Muscle layer of colon (tissue), 2 donors: ENCODE results near the gene HENMT1.

Experiments
- H3K27ac ChIP-seq: one replicate; pipeline ENCODE4 v1.7.0; 2013; ENCODE audit warnings: low read depth, mild to moderate bottlenecking, low read length, moderate library complexity
- H3K27me3 ChIP-seq, 2 donors: one replicate each; pipeline ENCODE4 v1.7.0; 2013; ENCODE audit warnings: low read length in 2 of 2, mild to moderate bottlenecking in 2 of 2; ENCODE audit not compliant: insufficient read depth in 2 of 2, control insufficient read depth in 1 of 2
- H3K36me3 ChIP-seq: one replicate; pipeline ENCODE4 v1.7.0; 2013; ENCODE audit warnings: mild to moderate bottlenecking, low read length; ENCODE audit not compliant: insufficient read depth
- H3K4me1 ChIP-seq: one replicate; pipeline ENCODE4 v1.7.0; 2013; ENCODE audit warnings: mild to moderate bottlenecking, low read length; ENCODE audit not compliant: insufficient read depth
- H3K4me3 ChIP-seq, 2 donors: one replicate each; pipeline ENCODE4 v1.7.0; 2013; ENCODE audit warnings: low read length in 2 of 2, low read depth in 1 of 2, mild to moderate bottlenecking in 1 of 2, moderate library complexity in 1 of 2
- H3K9ac ChIP-seq: one replicate; pipeline ENCODE4 v1.7.0; 2013; ENCODE audit warnings: low read length
- H3K9me3 ChIP-seq: one replicate; pipeline ENCODE4 v1.7.0; 2013; ENCODE audit warnings: mild to moderate bottlenecking, low read length
- donor health status: abdominal sarcoma.
- donor health status: Adenocarcinoma of cecum.

The HENMT1 gene

DNA sequence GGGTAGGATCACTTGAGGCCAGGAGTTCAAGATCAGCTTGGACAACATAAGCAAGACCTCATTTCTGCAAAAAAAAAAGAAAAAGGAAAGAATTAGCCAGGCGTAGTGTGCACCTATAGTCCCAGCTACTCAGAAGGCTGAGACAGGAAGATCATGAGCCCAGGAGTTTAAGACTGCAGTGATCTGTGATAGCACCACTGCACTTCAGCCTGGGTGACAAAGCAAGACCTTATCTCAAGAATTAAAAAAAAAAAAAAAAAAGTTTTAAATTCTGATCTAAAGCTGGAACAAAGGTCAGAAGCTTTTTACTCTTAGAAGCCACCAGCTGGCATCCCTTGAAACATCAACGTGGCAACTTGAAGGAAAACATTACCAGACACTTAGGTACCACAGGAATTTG lies 45.3 kb downstream of the HENMT1 start:
- H3K9me3 ChIP-seq: no peaks in the 10 kb centered on the region
- H3K4me3 ChIP-seq: no peak overlapping the region
- H3K27ac ChIP-seq: no peak overlapping the region
- no peaks in the 10 kb centered on the region for H3K27me3 ChIP-seq
- no peak overlapping the region for H3K9ac ChIP-seq
- H3K36me3 ChIP-seq: no peaks in the 10 kb centered on the region
- H3K4me1 ChIP-seq: no peaks in the 10 kb centered on the region

DNA sequence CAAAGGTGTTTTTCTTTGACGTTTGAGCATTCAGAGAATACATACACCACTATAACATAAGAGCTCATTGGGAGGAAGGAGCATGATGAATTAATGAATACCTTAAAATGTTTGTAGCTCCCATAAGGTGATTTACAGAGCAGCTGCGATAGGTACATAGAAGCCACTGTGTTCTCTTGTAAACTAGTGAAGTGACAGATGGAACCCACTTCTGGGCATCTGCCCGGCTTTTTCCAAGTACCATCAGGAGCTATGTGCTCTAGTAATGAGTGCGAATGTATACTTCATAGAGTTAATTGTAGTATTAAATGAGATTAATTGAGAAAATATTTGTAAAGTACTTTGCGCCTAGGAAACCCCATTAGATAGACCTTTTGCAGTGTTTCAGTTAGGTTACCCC lies 48.4 kb downstream of the HENMT1 start:
- H3K4me1 ChIP-seq: peaks cover 4% of the 10 kb centered on the region
- no peaks in the 10 kb centered on the region for H3K9me3 ChIP-seq
- no peak overlapping the region for H3K9ac ChIP-seq
- no peak overlapping the region for H3K27ac ChIP-seq
- H3K36me3 ChIP-seq: no peaks in the 10 kb centered on the region
- H3K4me3 ChIP-seq: no peak overlapping the region
- no peaks in the 10 kb centered on the region for H3K27me3 ChIP-seq

- Histone ChIP-seq H3K4me3 (no peak overlapping the region), H3K4me1 (peaks cover 4% of the 10 kb centered on the region), H3K27me3 (no peaks in the 10 kb centered on the region), H3K27ac (no peak overlapping the region), H3K9me3 (no peaks in the 10 kb centered on the region), H3K9ac (no peak overlapping the region), H3K36me3 (no peaks in the 10 kb centered on the region)
These were observed 48.9 kb downstream of the HENMT1 start for GRCh38 chr1:108611984-108612383.

GRCh38 chr1:108610073-108610472 lies 50.8 kb downstream of the HENMT1 start:
- Histone ChIP-seq H3K4me3 (no peak overlapping the region), H3K9me3 (no peaks in the 10 kb centered on the region), H3K27ac (peak overlapping the region; percentile 41), H3K9ac (no peak overlapping the region), H3K27me3 (no peaks in the 10 kb centered on the region), H3K36me3 (no peaks in the 10 kb centered on the region), H3K4me1 (peaks cover 4% of the 10 kb centered on the region)

- Histone ChIP-seq H3K9me3 (no peaks in the 10 kb centered on the region), H3K4me1 (peaks cover 4% of the 10 kb centered on the region), H3K27ac (no peak overlapping the region), H3K4me3 (no peak overlapping the region), H3K36me3 (no peaks in the 10 kb centered on the region), H3K9ac (no peak overlapping the region), H3K27me3 (no peaks in the 10 kb centered on the region)
These were observed 51.3 kb downstream of the HENMT1 start for GRCh38 chr1:108609483-108610049.

- no peak overlapping the region for H3K9ac ChIP-seq
These were observed 54.4 kb downstream of the HENMT1 start for GRCh38 chr1:108606478-108606877.

DNA sequence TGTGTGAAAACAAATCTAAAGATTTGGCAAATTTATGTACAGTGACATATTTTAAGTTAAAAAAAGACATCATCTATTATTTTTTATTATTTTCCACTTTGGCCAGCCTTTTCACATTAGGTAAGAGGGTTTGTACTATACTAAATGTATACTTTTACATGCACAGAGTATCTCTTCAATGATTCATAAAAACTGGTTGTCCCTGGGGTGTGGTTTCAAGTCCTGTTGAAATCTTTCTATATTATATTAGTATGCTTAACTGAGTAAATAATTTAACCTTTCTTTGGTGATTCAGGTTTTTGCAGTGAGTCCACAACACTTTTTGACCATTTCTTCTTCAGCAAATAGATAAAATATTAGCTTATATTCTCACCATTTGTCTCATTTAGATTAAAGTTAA lies 55.3 kb downstream of the HENMT1 start:
- no peak overlapping the region for H3K9ac ChIP-seq
- no peak overlapping the region for H3K4me3 ChIP-seq
- no peaks in the 10 kb centered on the region for H3K9me3 ChIP-seq
- H3K36me3 ChIP-seq: no peaks in the 10 kb centered on the region
- no peaks in the 10 kb centered on the region for H3K27me3 ChIP-seq
- H3K27ac ChIP-seq: no peak overlapping the region
- peaks cover 4% of the 10 kb centered on the region for H3K4me1 ChIP-seq

More at GRCh38 chr1:108606478-108606877, 54.4 kb downstream of the HENMT1 start:
- no peak overlapping the region for H3K27ac ChIP-seq
- H3K36me3 ChIP-seq: no peaks in the 10 kb centered on the region
- H3K9me3 ChIP-seq: no peaks in the 10 kb centered on the region
- H3K27me3 ChIP-seq: no peaks in the 10 kb centered on the region
- peaks cover 4% of the 10 kb centered on the region for H3K4me1 ChIP-seq
- no peak overlapping the region for H3K4me3 ChIP-seq

GRCh38 chr1:108601708-108602410 lies 59.0 kb downstream of the HENMT1 start:
- Histone ChIP-seq H3K36me3 (no peaks in the 10 kb centered on the region), H3K4me1 (no peaks in the 10 kb centered on the region), H3K9me3 (no peaks in the 10 kb centered on the region), H3K4me3 (no peak overlapping the region), H3K27me3 (no peaks in the 10 kb centered on the region), H3K9ac (no peak overlapping the region), H3K27ac (no peak overlapping the region)

DNA sequence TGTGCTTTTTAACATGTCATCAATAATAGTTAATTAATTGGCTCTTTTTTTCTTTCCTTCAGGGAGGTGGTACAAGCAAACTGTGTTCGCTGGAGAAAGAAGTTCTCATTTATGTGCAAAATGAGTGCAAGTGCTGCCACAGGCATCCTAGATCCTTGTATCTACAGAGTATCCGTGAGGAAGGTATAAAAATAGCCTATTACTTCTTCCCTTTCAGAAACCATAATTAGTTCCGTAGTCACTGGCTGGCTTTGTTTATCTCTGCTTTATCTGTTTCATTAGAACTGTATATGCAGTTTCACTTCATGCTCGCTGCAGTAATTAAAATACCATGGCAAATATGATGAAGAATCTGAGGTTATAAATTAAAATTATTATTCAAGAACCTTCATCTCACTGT lies 60.4 kb downstream of the HENMT1 start:
- Histone ChIP-seq H3K4me3 (no peak overlapping the region), H3K9ac (no peak overlapping the region), H3K9me3 (no peaks in the 10 kb centered on the region), H3K4me1 (no peaks in the 10 kb centered on the region), H3K36me3 (no peaks in the 10 kb centered on the region), H3K27ac (no peak overlapping the region), H3K27me3 (no peaks in the 10 kb centered on the region)

GRCh38 chr1:108598340-108598739 lies 62.6 kb downstream of the HENMT1 start:
- H3K9me3 ChIP-seq: no peaks in the 10 kb centered on the region
- H3K27ac ChIP-seq: no peak overlapping the region
- no peak overlapping the region for H3K9ac ChIP-seq
- H3K4me3 ChIP-seq: no peak overlapping the region
- no peaks in the 10 kb centered on the region for H3K27me3 ChIP-seq
- no peaks in the 10 kb centered on the region for H3K4me1 ChIP-seq
- H3K36me3 ChIP-seq: no peaks in the 10 kb centered on the region
